Stimulated activated CD4-positive, alpha-beta T cell treated with anti-CD3 and anti-CD28 coated beads, Interleukin-4, amount 100 ng/mL, for 24 hours (primary cell): Measurements from ENCODE around the gene GYPC.
"Not testable (repeated sequence)": the region's sequence is repeated elsewhere in the genome, so short reads cannot be mapped to it uniquely, and the experiment has no call there.

Source experiments
- DNase-seq: peaks from one replicate; pipeline ENCODE4 v3.0.0-alpha.2; 2020

GYPC gene

GRCh38 chr2:126655500-126656430 is at the start of gene GYPC:
GYPC (plus strand) TSS chr2:126656158; CDS start chr2:126656264, 106 bp downstream.
- DNase-seq, result peak; percentile 51

GRCh38 chr2:126614524-126615227 is 41.3 kb upstream of the GYPC start:
- no peak for DNase-seq

GRCh38 chr2:126616606-126617069 is 39.3 kb upstream of the GYPC start:
- DNase-seq, result no peak

- DNase-seq, result no peak
Observed at GRCh38 chr2:126620302-126620701, 35.7 kb upstream of the GYPC start.

GRCh38 chr2:126623000-126623399 is 33.0 kb upstream of the GYPC start:
- no peak for DNase-seq

- no peak for DNase-seq
Observed at GRCh38 chr2:126627643-126628042, 28.3 kb upstream of the GYPC start.

GRCh38 chr2:126634273-126634861 is 21.6 kb upstream of the GYPC start:
- DNase-seq, result peak; percentile 28

- no peak for DNase-seq
Observed at GRCh38 chr2:126635281-126635680, 20.7 kb upstream of the GYPC start.

GRCh38 chr2:126635736-126636135 is 20.2 kb upstream of the GYPC start:
- no peak for DNase-seq

- no peak for DNase-seq
Observed at GRCh38 chr2:126637386-126637785, 18.6 kb upstream of the GYPC start.

GRCh38 chr2:126638746-126639145 is 17.2 kb upstream of the GYPC start:
- no peak for DNase-seq

GRCh38 chr2:126639276-126639675 is 16.7 kb upstream of the GYPC start:
- no peak for DNase-seq

- DNase-seq, result not testable (repeated sequence)
Observed at GRCh38 chr2:126641294-126641693, 14.7 kb upstream of the GYPC start.

- DNase-seq, result no peak
Observed at GRCh38 chr2:126642031-126642430, 13.9 kb upstream of the GYPC start.

- DNase-seq, result no peak
Observed at GRCh38 chr2:126643431-126643830, 12.5 kb upstream of the GYPC start.

GRCh38 chr2:126643972-126644371 is 12.0 kb upstream of the GYPC start:
- no peak for DNase-seq

- no peak for DNase-seq
Observed at GRCh38 chr2:126644630-126645191, 11.2 kb upstream of the GYPC start.

- no peak for DNase-seq
Observed at GRCh38 chr2:126645211-126645618, 10.7 kb upstream of the GYPC start.

- no peak for DNase-seq
Observed at GRCh38 chr2:126646026-126646425, 9.9 kb upstream of the GYPC start.

GRCh38 chr2:126647714-126648344 is 8.1 kb upstream of the GYPC start:
- DNase-seq, result not testable (repeated sequence)

GRCh38 chr2:126648345-126648786 is 7.6 kb upstream of the GYPC start:
- DNase-seq, result not testable (repeated sequence)

GRCh38 chr2:126649101-126649500 is 6.9 kb upstream of the GYPC start:
- no peak for DNase-seq

GRCh38 chr2:126650994-126651393 is 5.0 kb upstream of the GYPC start:
- no peak for DNase-seq
